SU-DHL-6 (cell line): ENCODE measurements around the gene MROH2B.
"Not testable (repeated sequence)": the region's sequence is repeated elsewhere in the genome, so short reads cannot be mapped to it uniquely, and the experiment has no call there.

Source experiments
- H2AFZ ChIP-seq: fragments of 200-600 bp; sonication (generic); 2 replicates; pipeline ENCODE4 v1.6.1; 2014; ENCODE audit warnings: low read depth, mild to moderate bottlenecking, moderate library complexity, mixed read lengths, antibody characterized with exemption, low read length; ENCODE audit not compliant: severe bottlenecking
- H3F3A ChIP-seq: fragments of 200-600 bp; shearing (Covaris generic); 2 replicates; pipeline ENCODE4 v1.6.0; 2016; ENCODE audit warnings: antibody characterized with exemption, mild to moderate bottlenecking; ENCODE audit not compliant: insufficient read depth
- H3K27ac ChIP-seq: fragments of 200-600 bp; sonication (generic); 2 replicates; pipeline ENCODE4 v1.5.1; 2016; ENCODE audit warnings: low read depth, mild to moderate bottlenecking, low read length, moderate library complexity, mixed read lengths
- H3K27me3 ChIP-seq: fragments of 200-600 bp; sonication (generic), shearing (Covaris generic); 2 replicates; pipeline ENCODE4 v1.6.0; 2014; ENCODE audit warnings: mild to moderate bottlenecking, low read length
- H3K36me3 ChIP-seq: fragments of 200-600 bp; sonication (generic); 2 replicates; pipeline ENCODE4 v1.6.1; 2014; ENCODE audit warnings: mild to moderate bottlenecking, low read length, mixed read lengths
- H3K4me2 ChIP-seq: fragments of 300-600, 200-600 bp; shearing (Covaris generic), sonication (generic); 2 replicates; pipeline ENCODE4 v1.6.0; 2014; ENCODE audit warnings: low read length, low read depth, mild to moderate bottlenecking; ENCODE audit not compliant: poor library complexity, severe bottlenecking
- H3K4me3 ChIP-seq: fragments of 200-600 bp; sonication (generic); 2 replicates; pipeline ENCODE4 v1.5.1; 2014; ENCODE audit warnings: antibody characterized with exemption, low read length, mild to moderate bottlenecking, mixed read lengths; ENCODE audit not compliant: insufficient read depth, poor library complexity, severe bottlenecking
- H3K79me2 ChIP-seq: fragments of 200-600 bp; sonication (generic); 2 replicates; pipeline ENCODE4 v1.6.1; 2014; ENCODE audit warnings: mild to moderate bottlenecking, low read length, moderate library complexity; ENCODE audit not compliant: insufficient read depth
- H3K9ac ChIP-seq: fragments of 200-600 bp; sonication (generic); 2 replicates; pipeline ENCODE4 v1.7.0; 2014; ENCODE audit warnings: mild to moderate bottlenecking, low read length
- H3K9me2 ChIP-seq: fragments of 200-600 bp; sonication (generic); replicated peaks from 2 replicates; pipeline ENCODE4 v1.6.1; 2014; ENCODE audit warnings: low read length; ENCODE audit not compliant: insufficient read depth
- H3K9me3 ChIP-seq: fragments of 200-600 bp; sonication (generic); 2 replicates; pipeline ENCODE4 v1.6.1; 2014; ENCODE audit warnings: low read length, mixed read lengths; ENCODE audit not compliant: insufficient read depth
- H4K20me1 ChIP-seq: fragments of 200-600 bp; sonication (generic); 2 replicates; pipeline ENCODE4 v1.6.1; 2014; ENCODE audit warnings: low read depth, mild to moderate bottlenecking, antibody characterized with exemption, low read length, moderate library complexity, mixed read lengths
- CTCF ChIP-seq: fragments of 200-600 bp; sonication (generic); IDR thresholded peaks from one replicate; pipeline ENCODE4 v1.5.1; 2017; ENCODE audit warnings: antibody characterized with exemption, mild to moderate bottlenecking, low read length, moderate library complexity; ENCODE audit not compliant: insufficient read depth, poor library complexity, severe bottlenecking
- EZH2phosphoT487 ChIP-seq: fragments of 200-600 bp; sonication (generic), shearing (Covaris generic); conservative IDR thresholded peaks from 2 replicates; pipeline ENCODE4 v1.6.1; 2018; ENCODE audit warnings: mild to moderate bottlenecking, antibody characterized with exemption, low read length, moderate library complexity, mixed read lengths

Gene MROH2B

GRCh38 chr5:41043109-41043747, 27.9 kb downstream of the MROH2B start:
- Histone ChIP-seq H4K20me1 (no peaks in the 10 kb centered on the region), H3K79me2 (no peaks in the 10 kb centered on the region), H3K9me2 (no peaks in the 10 kb centered on the region), H3K36me3 (no peaks in the 10 kb centered on the region), H3K27ac (no peak overlapping the region), H3K4me3 (no peak overlapping the region), H3K9ac (no peak overlapping the region), H3K27me3 (no peaks in the 10 kb centered on the region), H3K9me3 (no peaks in the 10 kb centered on the region), H3K4me2 (no peak overlapping the region), H3F3A (no peaks in the 10 kb centered on the region), H2AFZ (no peak overlapping the region)
- TF ChIP-seq EZH2phosphoT487 (no peak), CTCF (no peak)

GRCh38 chr5:41032973-41033372, 38.2 kb downstream of the MROH2B start:
- no peak overlapping the region for H3K4me3 ChIP-seq
- H3K4me2 ChIP-seq: no peak overlapping the region
- no peak overlapping the region for H2AFZ ChIP-seq
- no peak for TF ChIP-seq CTCF
- no peak for TF ChIP-seq EZH2phosphoT487
- H3K36me3 ChIP-seq: no peaks in the 10 kb centered on the region
- no peaks in the 10 kb centered on the region for H3K27me3 ChIP-seq
- H3K27ac ChIP-seq: no peak overlapping the region
- no peaks in the 10 kb centered on the region for H4K20me1 ChIP-seq
- no peaks in the 10 kb centered on the region for H3K9me2 ChIP-seq
- no peaks in the 10 kb centered on the region for H3K79me2 ChIP-seq
- no peak overlapping the region for H3K9ac ChIP-seq
- H3K9me3 ChIP-seq: no peaks in the 10 kb centered on the region
- H3F3A ChIP-seq: no peaks in the 10 kb centered on the region

DNA sequence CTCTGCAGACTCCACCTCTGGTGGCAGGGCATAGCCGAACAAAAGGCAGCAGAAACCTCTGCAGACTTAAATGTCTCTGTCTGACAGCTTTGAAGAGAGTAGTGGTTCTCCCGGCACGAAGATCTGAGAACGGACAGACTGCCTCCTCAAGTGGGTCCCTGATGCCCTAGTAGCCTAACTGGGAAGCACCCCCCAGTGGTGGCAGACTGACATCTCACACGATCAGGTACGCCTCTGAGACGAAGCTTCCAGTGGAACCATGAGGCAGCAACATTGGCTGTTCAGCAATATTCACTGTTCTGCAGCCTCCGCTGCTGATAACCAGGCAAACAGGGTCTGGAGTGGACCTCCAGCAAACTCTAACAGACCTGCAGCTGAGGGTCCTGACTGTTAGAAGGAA, 48.5 kb downstream of the MROH2B start:
- H3K9me3 ChIP-seq, H3K27ac ChIP-seq, H3K4me2 ChIP-seq, H2AFZ ChIP-seq, H3K9ac ChIP-seq, H3F3A ChIP-seq, H4K20me1 ChIP-seq, H3K79me2 ChIP-seq, H3K9me2 ChIP-seq, H3K36me3 ChIP-seq, H3K27me3 ChIP-seq, H3K4me3 ChIP-seq: not testable (repeated sequence)

DNA sequence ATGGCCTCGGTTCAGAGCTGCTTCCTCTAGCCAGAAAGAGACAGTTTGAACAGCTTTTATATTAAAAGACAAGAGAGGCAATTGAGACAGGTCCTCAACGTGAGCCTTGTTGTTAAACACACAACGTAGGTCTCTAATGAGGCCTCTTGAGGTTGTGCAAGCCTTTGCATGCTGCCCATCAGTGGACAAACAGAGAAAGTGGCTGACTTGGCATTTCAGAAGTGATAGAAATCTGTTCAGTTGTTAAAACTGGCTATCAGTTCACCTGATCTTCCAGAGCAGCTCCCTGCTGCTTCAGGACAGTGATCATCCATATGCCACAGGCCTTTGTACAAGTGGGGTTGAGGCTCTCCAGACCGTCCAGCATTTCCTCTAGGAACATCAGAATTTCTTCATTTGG, 58.8 kb downstream of the MROH2B start:
- no peaks in the 10 kb centered on the region for H3K9me3 ChIP-seq
- H3K4me2 ChIP-seq: no peak overlapping the region

More for the DNA sequence above, 58.8 kb downstream of the MROH2B start:
- Histone ChIP-seq H3K4me3 (no peak overlapping the region), H3K9ac (no peak overlapping the region), H3F3A (no peaks in the 10 kb centered on the region), H3K27ac (no peak overlapping the region), H3K27me3 (no peaks in the 10 kb centered on the region), H3K79me2 (no peaks in the 10 kb centered on the region), H4K20me1 (no peaks in the 10 kb centered on the region), H3K9me2 (no peaks in the 10 kb centered on the region), H3K36me3 (no peaks in the 10 kb centered on the region), H2AFZ (no peak overlapping the region)
- TF ChIP-seq CTCF (no peak), EZH2phosphoT487 (no peak)
